ENCODE measurements around the gene FAM20B. TPM values are rescaled to one million over a fixed set of nuclear protein-coding genes. Genes with fewer than 3 reads are reported as not detected.

The FAM20B gene
- total RNA-seq, 2 experiments from 2014 or later, result 25.5 to 27.2 TPM

GRCh38 chr1:179092896-179093461, 67.3 kb downstream of the FAM20B start:
- peaks cover 64% of the 10 kb centered on the region for H3K36me3 Mint-ChIP-seq (ENCODE audit: low read depth)
- H3K4me1 Mint-ChIP-seq, result peaks cover 2% of the 10 kb centered on the region
- ChIA-PET POLR2A (interaction anchor here (4.3 kb wide), 1 partner anchor 11 kb away, joined by 25 read pairs; the partner anchor contains the start of gene TOR3A), CTCF (no interaction called here)
- no peak overlapping the region for H3K4me3 Mint-ChIP-seq
- no peaks in the 10 kb centered on the region for H3K9me3 Mint-ChIP-seq
- H3K27ac Mint-ChIP-seq, result no peak overlapping the region
- H3K27me3 Mint-ChIP-seq, result no peaks in the 10 kb centered on the region
- no peak for DNase-seq

DNA sequence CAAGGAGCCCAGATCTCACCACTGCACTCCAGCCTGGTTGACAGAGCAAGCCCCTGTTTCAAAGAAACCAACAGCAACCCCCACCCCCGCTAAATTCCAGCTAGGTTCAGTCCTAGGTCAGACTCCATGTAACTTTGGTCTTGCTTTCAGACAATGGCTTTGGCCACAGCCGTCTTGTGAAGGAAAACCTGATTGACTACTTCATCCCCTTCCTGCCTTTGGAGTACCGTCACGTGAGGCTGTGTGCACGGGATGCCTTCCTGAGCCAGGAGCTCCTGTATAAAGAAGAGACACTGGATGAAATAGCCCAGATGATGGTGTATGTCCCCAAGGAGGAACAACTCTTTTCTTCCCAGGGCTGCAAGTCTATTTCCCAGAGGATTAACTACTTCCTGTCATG, 69.1 kb downstream of the FAM20B start:
- no peak overlapping the region for H3K27ac Mint-ChIP-seq
- H3K9me3 Mint-ChIP-seq, result no peaks in the 10 kb centered on the region
- peaks cover 2% of the 10 kb centered on the region for H3K4me1 Mint-ChIP-seq
- ChIA-PET CTCF (interaction anchor here (1.0 to 1.3 kb wide), 2 partner anchors 16 to 26 kb away, joined by 3 read pairs; no protein-coding TSS in a partner anchor), POLR2A (interaction anchor here (4.3 kb wide), 1 partner anchor 13 kb away, joined by 25 read pairs; the partner anchor contains the start of gene TOR3A)
- peaks cover 55% of the 10 kb centered on the region for H3K36me3 Mint-ChIP-seq (ENCODE audit: low read depth)
- DNase-seq, result no peak
- no peak overlapping the region for H3K4me3 Mint-ChIP-seq
- H3K27me3 Mint-ChIP-seq, result no peaks in the 10 kb centered on the region

GRCh38 chr1:179095377-179095776, 69.7 kb downstream of the FAM20B start:
- ChIA-PET POLR2A (interaction anchor here (4.3 kb wide), 1 partner anchor 14 kb away, joined by 25 read pairs; the partner anchor contains the start of gene TOR3A), CTCF (no interaction called here)
- Mint-ChIP-seq H3K4me3 (no peak overlapping the region), H3K4me1 (peaks cover 2% of the 10 kb centered on the region), H3K36me3 (ENCODE audit: low read depth) (peaks cover 52% of the 10 kb centered on the region), H3K27ac (peak overlapping the region; percentile 17), H3K9me3 (no peaks in the 10 kb centered on the region), H3K27me3 (no peaks in the 10 kb centered on the region)
- DNase-seq, result no peak

- ChIA-PET CTCF (no interaction called here), POLR2A (no interaction called here)
- no peak for DNase-seq
- Mint-ChIP-seq H3K4me1 (peaks cover 2% of the 10 kb centered on the region), H3K36me3 (ENCODE audit: low read depth) (peaks cover 49% of the 10 kb centered on the region), H3K4me3 (no peak overlapping the region), H3K27ac (peak overlapping the region; percentile 17), H3K27me3 (no peaks in the 10 kb centered on the region), H3K9me3 (no peaks in the 10 kb centered on the region)
Measured at GRCh38 chr1:179095924-179096323, 70.2 kb downstream of the FAM20B start.

- H3K27ac Mint-ChIP-seq, result no peak overlapping the region
- no peaks in the 10 kb centered on the region for H3K9me3 Mint-ChIP-seq
- CTCF ChIA-PET, result interaction anchor here (1.6 to 1.7 kb wide), 2 partner anchors 13 to 22 kb away, joined by 3 to 4 read pairs; no protein-coding TSS in a partner anchor
- H3K4me1 Mint-ChIP-seq, result no peaks in the 10 kb centered on the region
- peaks cover 23% of the 10 kb centered on the region for H3K36me3 Mint-ChIP-seq (ENCODE audit: low read depth)
- H3K4me3 Mint-ChIP-seq, result no peak overlapping the region
- no peaks in the 10 kb centered on the region for H3K27me3 Mint-ChIP-seq
- POLR2A ChIA-PET, result no interaction called here
- DNase-seq, result no peak
Measured at GRCh38 chr1:179099891-179100290, 74.2 kb downstream of the FAM20B start.

DNA sequence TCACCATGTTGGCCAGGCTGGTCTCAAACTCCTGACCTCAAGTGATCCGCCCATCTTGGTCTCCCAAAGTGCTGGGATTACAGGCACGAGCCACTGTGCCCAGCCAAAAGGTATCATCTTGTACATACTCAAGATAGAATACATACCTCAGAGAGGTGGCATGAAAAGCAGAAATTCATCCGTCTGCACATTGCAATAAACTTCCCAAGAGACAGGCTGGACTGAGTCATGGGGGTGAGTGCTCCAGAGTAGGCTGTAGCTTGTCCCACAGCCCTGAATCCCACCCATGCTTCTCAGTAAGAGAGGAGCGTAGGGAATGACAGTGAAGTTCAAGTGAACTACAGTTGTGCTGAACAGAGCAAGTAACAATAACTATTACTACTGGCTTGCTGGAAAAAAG, 75.9 kb downstream of the FAM20B start:
- ChIA-PET POLR2A (no interaction called here), CTCF (interaction anchor here (0.9 to 1.7 kb wide), 2 partner anchors 20 to 22 kb away, joined by 3 to 4 read pairs; no protein-coding TSS in a partner anchor)
- no peaks in the 10 kb centered on the region for H3K4me1 Mint-ChIP-seq
- no peak overlapping the region for H3K27ac Mint-ChIP-seq
- no peak overlapping the region for H3K4me3 Mint-ChIP-seq
- H3K36me3 Mint-ChIP-seq (ENCODE audit: low read depth), result peaks cover 9% of the 10 kb centered on the region
- no peaks in the 10 kb centered on the region for H3K9me3 Mint-ChIP-seq
- H3K27me3 Mint-ChIP-seq, result no peaks in the 10 kb centered on the region
- no peak for DNase-seq

DNA sequence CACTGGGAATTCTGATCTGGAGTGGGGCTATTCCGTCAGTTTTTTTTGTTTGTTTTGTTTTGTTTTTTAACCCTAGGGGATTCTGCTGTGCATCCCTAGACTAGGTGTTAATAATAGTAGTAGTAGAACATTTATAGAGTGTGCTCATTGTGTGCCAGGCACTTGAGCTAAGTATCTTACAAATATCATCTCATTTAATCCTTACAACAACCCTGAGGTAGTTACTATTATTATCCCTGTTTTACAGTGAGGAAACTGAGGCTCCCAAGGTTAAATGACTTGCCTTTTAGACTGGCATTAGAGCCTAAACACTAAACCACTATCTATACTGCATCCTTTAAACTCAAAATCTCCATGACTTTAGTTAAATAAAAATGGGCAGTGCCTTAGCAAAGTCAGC, 78.3 kb downstream of the FAM20B start:
- Mint-ChIP-seq H3K4me3 (no peak overlapping the region), H3K4me1 (no peaks in the 10 kb centered on the region), H3K9me3 (no peaks in the 10 kb centered on the region), H3K27ac (no peak overlapping the region), H3K27me3 (no peaks in the 10 kb centered on the region), H3K36me3 (ENCODE audit: low read depth) (peaks cover 2% of the 10 kb centered on the region)
- ChIA-PET POLR2A (no interaction called here), CTCF (no interaction called here)
- no peak for DNase-seq

DNA sequence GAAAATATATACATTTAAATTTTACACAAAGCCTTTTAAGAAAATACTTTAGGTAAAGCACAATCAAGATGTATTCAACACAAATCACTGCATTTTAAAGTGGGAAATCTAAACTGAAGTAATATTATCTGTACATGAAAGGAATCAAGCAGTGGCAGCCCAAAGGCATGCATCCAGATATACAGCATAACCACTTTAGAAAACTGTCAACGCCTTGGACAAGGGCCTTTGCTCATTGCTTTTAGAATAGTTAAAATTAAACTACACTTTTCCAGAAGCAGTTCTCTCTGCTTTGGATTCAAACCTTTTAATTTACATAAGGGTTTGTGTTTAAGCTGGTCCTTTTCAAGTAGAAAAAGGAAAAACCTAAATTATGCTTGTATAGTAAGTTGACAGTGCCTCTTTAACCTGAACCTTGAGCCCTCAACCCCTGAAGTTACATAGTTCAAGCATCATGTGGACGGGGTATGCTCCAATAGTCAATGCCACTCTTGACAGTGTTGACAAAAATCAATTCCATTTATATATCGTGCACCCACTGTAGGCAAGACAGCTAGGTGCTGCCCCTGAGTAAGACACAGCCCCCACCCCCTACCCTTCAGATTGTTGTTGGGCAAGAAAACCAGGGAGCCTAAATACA, 79.0 kb downstream of the FAM20B start:
- peaks cover 5% of the 10 kb centered on the region for H3K36me3 Mint-ChIP-seq (ENCODE audit: low read depth)
- H3K9me3 Mint-ChIP-seq, result no peaks in the 10 kb centered on the region
- H3K27ac Mint-ChIP-seq, result no peak overlapping the region
- DNase-seq, result no peak
- no peak overlapping the region for H3K4me3 Mint-ChIP-seq
- CTCF ChIA-PET, result interaction anchor here (0.7 to 2.0 kb wide), 3 partner anchors 15 to 265 kb away, joined by 3 to 10 read pairs (median 3); no protein-coding TSS in a partner anchor
- H3K4me1 Mint-ChIP-seq, result no peaks in the 10 kb centered on the region
- POLR2A ChIA-PET, result no interaction called here
- H3K27me3 Mint-ChIP-seq, result no peaks in the 10 kb centered on the region

DNA sequence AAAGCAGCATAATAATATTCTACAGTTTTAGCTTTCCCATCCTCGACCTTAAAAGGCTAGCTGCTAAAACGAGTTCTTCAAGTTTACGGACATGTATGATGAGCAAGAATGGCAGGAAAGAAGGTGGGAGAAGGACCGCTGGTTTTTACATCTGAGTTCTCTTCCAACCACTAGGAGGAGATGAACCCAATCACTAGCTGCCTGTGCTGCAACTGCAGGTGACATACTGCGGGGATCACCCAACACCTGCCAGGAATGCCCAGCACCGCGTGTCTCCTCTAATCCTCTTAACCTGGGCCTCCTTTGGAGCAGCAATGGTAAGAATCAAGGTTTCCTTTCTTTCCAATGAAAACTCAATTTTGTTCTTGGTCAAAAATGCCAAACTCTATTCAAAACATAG, 79.7 kb downstream of the FAM20B start:
- H3K4me1 Mint-ChIP-seq, result no peaks in the 10 kb centered on the region
- POLR2A ChIA-PET, result no interaction called here
- H3K9me3 Mint-ChIP-seq, result no peaks in the 10 kb centered on the region
- H3K27me3 Mint-ChIP-seq, result no peaks in the 10 kb centered on the region
- no peak for DNase-seq
- H3K36me3 Mint-ChIP-seq (ENCODE audit: low read depth), result peaks cover 9% of the 10 kb centered on the region
- no peak overlapping the region for H3K27ac Mint-ChIP-seq
- no peak overlapping the region for H3K4me3 Mint-ChIP-seq
- CTCF ChIA-PET, result interaction anchor here (0.6 to 2.0 kb wide), 6 partner anchors 12 to 264 kb away, joined by 3 to 10 read pairs (median 3); no protein-coding TSS in a partner anchor

DNA sequence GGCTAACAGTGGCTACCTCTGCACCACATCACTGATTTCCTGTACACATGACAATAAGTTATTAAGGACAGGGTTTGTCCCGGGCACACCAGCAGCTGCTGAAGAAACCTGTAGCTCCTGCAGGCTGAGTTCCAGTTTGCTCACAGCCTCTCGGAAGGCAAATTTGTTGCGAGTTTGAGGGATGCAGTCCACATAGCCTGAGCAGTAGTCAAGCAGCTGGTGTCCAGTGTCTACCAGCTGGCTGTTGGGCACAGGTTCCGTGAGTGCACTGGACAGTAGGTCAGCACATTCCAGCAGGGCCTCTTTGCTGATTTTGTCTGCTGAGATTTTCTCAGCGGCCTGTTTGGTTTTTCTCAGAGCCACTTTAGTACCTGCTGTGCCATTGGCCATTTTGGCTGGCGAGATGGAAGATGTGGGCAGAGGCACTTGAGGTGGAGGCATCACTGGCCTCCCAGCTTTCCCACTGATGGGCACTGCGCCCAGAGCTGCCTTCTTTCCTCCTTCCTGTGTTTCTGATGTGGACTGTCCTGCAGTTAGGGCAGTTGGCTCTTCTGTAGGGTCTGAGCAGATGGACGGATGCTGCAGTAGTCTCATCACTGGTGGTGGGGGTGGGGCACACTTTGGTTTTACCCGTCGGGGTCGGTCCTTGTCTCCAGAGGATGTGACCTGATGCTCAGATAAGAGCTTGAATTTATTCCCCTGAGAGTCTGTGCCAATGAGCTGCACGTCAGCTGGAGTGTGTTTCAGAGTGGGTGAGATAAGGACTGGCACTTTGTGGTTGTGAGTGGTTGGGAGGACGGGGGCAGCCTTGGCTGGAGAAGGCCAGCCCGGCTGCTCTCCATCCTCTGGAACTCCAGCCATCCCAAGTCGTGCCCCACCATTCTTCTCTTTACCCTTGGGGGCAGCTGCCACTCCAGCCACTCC, 82.3 kb downstream of the FAM20B start:
- Mint-ChIP-seq H3K27ac (no peak overlapping the region), H3K4me1 (no peaks in the 10 kb centered on the region), H3K9me3 (no peaks in the 10 kb centered on the region), H3K36me3 (ENCODE audit: low read depth) (peaks cover 9% of the 10 kb centered on the region), H3K27me3 (no peaks in the 10 kb centered on the region), H3K4me3 (no peak overlapping the region)
- DNase-seq, result no peak
- ChIA-PET POLR2A (no interaction called here), CTCF (interaction anchor here (1.2 kb wide), 1 partner anchor 13 kb away, joined by 5 read pairs; no protein-coding TSS in a partner anchor)

DNA sequence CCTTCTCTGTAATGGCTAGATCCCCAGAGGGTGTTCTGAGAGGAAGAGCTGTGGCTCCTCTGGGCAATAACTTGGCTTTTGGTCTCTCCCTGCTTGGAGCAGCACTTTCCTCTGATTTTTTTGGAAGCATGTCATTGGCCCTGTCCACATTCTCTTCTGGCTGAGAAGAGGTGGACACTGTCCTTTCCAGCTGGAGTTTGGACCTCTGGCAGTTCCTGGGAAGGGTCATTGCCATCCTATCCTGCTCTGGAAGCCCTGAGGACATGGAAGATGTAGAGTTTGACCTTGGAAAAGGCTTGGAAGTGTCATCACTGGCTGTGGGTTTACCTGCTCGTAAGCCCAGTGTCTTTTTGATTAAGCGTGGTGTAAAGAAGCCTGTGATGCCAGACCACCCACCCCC, 83.0 kb downstream of the FAM20B start:
- H3K4me3 Mint-ChIP-seq, result no peak overlapping the region
- no peak overlapping the region for H3K27ac Mint-ChIP-seq
- POLR2A ChIA-PET, result no interaction called here
- no peaks in the 10 kb centered on the region for H3K27me3 Mint-ChIP-seq
- H3K4me1 Mint-ChIP-seq, result no peaks in the 10 kb centered on the region
- CTCF ChIA-PET, result no interaction called here
- H3K9me3 Mint-ChIP-seq, result no peaks in the 10 kb centered on the region
- no peak for DNase-seq
- H3K36me3 Mint-ChIP-seq (ENCODE audit: low read depth), result peaks cover 9% of the 10 kb centered on the region

DNA sequence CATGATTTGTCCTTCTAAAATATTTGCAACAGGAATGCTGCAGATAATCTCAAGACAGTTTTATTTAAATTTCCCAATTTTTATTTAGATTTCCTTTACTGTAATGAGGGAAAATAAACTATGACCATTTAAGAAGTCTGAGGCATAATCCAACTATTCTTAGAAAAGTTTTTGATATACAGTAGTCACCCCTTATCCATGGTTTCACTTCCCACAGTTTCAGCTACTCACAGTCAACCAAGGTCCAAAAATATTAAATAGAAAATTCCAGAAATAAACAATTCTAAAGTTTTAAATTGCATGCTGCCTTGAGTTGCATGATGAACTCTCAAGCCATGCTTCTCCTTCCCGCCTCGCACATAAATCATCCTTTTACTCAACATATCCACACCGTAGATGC, 89.5 kb downstream of the FAM20B start:
- H3K27me3 Mint-ChIP-seq, result no peaks in the 10 kb centered on the region
- H3K4me1 Mint-ChIP-seq, result peaks cover 3% of the 10 kb centered on the region
- H3K27ac Mint-ChIP-seq, result no peak overlapping the region
- CTCF ChIA-PET, result no interaction called here
- H3K4me3 Mint-ChIP-seq, result no peak overlapping the region
- no peak for DNase-seq
- no peaks in the 10 kb centered on the region for H3K9me3 Mint-ChIP-seq
- POLR2A ChIA-PET, result no interaction called here
- peaks cover 10% of the 10 kb centered on the region for H3K36me3 Mint-ChIP-seq (ENCODE audit: low read depth)

DNA sequence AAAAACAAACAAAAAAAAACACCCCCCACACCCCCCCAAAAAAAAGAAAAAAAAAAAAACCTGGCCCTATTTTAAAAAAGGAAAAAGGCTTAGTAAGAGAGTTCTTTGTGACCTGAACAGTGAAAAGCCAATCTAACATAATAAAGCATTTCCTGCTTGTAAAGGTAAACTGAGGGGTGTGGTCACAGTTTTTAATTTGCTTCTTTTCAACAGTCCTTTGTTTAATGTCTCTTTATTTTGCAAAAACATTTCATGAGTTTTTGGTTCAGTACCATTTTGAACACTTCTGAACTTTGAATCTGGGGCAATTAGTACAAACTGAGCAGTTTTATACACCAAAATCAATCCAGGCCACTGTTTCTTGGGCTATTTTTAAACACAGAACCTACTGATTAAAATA, 93.8 kb downstream of the FAM20B start:
- H3K36me3 Mint-ChIP-seq (ENCODE audit: low read depth), result peaks cover 10% of the 10 kb centered on the region
- ChIA-PET POLR2A (no interaction called here), CTCF (interaction anchor here (0.7 to 3.3 kb wide), 4 partner anchors 12 to 250 kb away, joined by 3 to 57 read pairs (median 8); no protein-coding TSS in a partner anchor)
- no peaks in the 10 kb centered on the region for H3K27me3 Mint-ChIP-seq
- H3K27ac Mint-ChIP-seq, result no peak overlapping the region
- no peak for DNase-seq
- no peaks in the 10 kb centered on the region for H3K9me3 Mint-ChIP-seq
- peaks cover 8% of the 10 kb centered on the region for H3K4me1 Mint-ChIP-seq
- H3K4me3 Mint-ChIP-seq, result no peak overlapping the region

Measured in activated CD4-positive, alpha-beta memory T cell treated with anti-CD3 and anti-CD28 coated beads, Interleukin-2, amount 10 ng/mL, durations not matched to agents 7 days and 5 days (primary cell).